ENCODE measurements around the gene C16orf78.
"Not testable (repeated sequence)": the region's sequence is repeated elsewhere in the genome, so short reads cannot be mapped to it uniquely, and the experiment has no call there.

Gene C16orf78

GRCh38 chr16:49354991-49355390 is 18.6 kb upstream of the C16orf78 start:
- Histone ChIP-seq H3K4me1 (no peaks in the 10 kb centered on the region), H3K27me3 (ENCODE audit: low read depth) (peaks cover 5% of the 10 kb centered on the region), H3K4me3 (no peak overlapping the region), H3K9me3 (no peaks in the 10 kb centered on the region), H3K36me3 (replicated peaks) (no peaks in the 10 kb centered on the region)
- no peak for DNase-seq (ENCODE audit: low spot score in 2 of 2)
- in situ Hi-C loops (cut with MboI; ENCODE audit: low sequenced_read_pairs) = no loop called here

- Histone ChIP-seq H3K4me3 (no peak overlapping the region), H3K27me3 (ENCODE audit: low read depth) (peaks cover 5% of the 10 kb centered on the region), H3K36me3 (replicated peaks) (no peaks in the 10 kb centered on the region), H3K4me1 (no peaks in the 10 kb centered on the region), H3K9me3 (no peaks in the 10 kb centered on the region)
- in situ Hi-C loops (cut with MboI; ENCODE audit: low sequenced_read_pairs) = no loop called here
- DNase-seq (ENCODE audit: low spot score in 2 of 2) = no peak
These were observed 17.5 kb upstream of the C16orf78 start for GRCh38 chr16:49355933-49356665.

- H3K27me3 ChIP-seq (ENCODE audit: low read depth) = peaks cover 5% of the 10 kb centered on the region
- no peak overlapping the region for H3K4me3 ChIP-seq
- no peaks in the 10 kb centered on the region for H3K36me3 ChIP-seq (replicated peaks)
- in situ Hi-C loops (cut with MboI; ENCODE audit: low sequenced_read_pairs) = no loop called here
- no peak for DNase-seq (ENCODE audit: low spot score in 2 of 2)
- no peaks in the 10 kb centered on the region for H3K4me1 ChIP-seq
- no peaks in the 10 kb centered on the region for H3K9me3 ChIP-seq
These were observed 16.7 kb upstream of the C16orf78 start for GRCh38 chr16:49356728-49357488.

- H3K9me3 ChIP-seq = no peaks in the 10 kb centered on the region
- no peaks in the 10 kb centered on the region for H3K4me1 ChIP-seq
These were observed 14.0 kb upstream of the C16orf78 start for GRCh38 chr16:49359591-49359990.

GRCh38 chr16:49361731-49362130 is 11.9 kb upstream of the C16orf78 start:
- H3K4me3 ChIP-seq; H3K36me3 ChIP-seq (replicated peaks); H3K27me3 ChIP-seq (ENCODE audit: low read depth); in situ Hi-C loops (cut with MboI; ENCODE audit: low sequenced_read_pairs); H3K9me3 ChIP-seq; DNase-seq (ENCODE audit: low spot score in 2 of 2); H3K4me1 ChIP-seq: not testable (repeated sequence)

More at GRCh38 chr16:49359591-49359990, 14.0 kb upstream of the C16orf78 start:
- DNase-seq (ENCODE audit: low spot score in 2 of 2) = no peak
- Histone ChIP-seq H3K27me3 (ENCODE audit: low read depth) (peaks cover 5% of the 10 kb centered on the region), H3K36me3 (replicated peaks) (no peaks in the 10 kb centered on the region), H3K4me3 (no peak overlapping the region)
- in situ Hi-C loops (cut with MboI; ENCODE audit: low sequenced_read_pairs) = no loop called here

- Histone ChIP-seq H3K9me3 (no peaks in the 10 kb centered on the region), H3K36me3 (replicated peaks) (no peaks in the 10 kb centered on the region), H3K27me3 (ENCODE audit: low read depth) (peaks cover 5% of the 10 kb centered on the region), H3K4me1 (no peaks in the 10 kb centered on the region), H3K4me3 (no peak overlapping the region)
- no peak for DNase-seq (ENCODE audit: low spot score in 2 of 2)
- in situ Hi-C loops (cut with MboI; ENCODE audit: low sequenced_read_pairs) = no loop called here
These were observed 11.4 kb upstream of the C16orf78 start for GRCh38 chr16:49362230-49362629.

- H3K36me3 ChIP-seq (replicated peaks) = no peaks in the 10 kb centered on the region
- H3K27me3 ChIP-seq (ENCODE audit: low read depth) = no peaks in the 10 kb centered on the region
- H3K9me3 ChIP-seq = no peaks in the 10 kb centered on the region
- DNase-seq (ENCODE audit: low spot score in 2 of 2) = no peak
- H3K4me1 ChIP-seq = no peaks in the 10 kb centered on the region
- in situ Hi-C loops (cut with MboI; ENCODE audit: low sequenced_read_pairs) = no loop called here
- no peak overlapping the region for H3K4me3 ChIP-seq
These were observed 7.7 kb upstream of the C16orf78 start for GRCh38 chr16:49365711-49366509.

GRCh38 chr16:49366669-49367068 is 6.9 kb upstream of the C16orf78 start:
- no peaks in the 10 kb centered on the region for H3K9me3 ChIP-seq
- DNase-seq (ENCODE audit: low spot score in 2 of 2) = no peak

GRCh38 chr16:49369651-49370611 is 3.7 kb upstream of the C16orf78 start:
- no peak for DNase-seq (ENCODE audit: low spot score in 2 of 2)
- H3K4me1 ChIP-seq = no peaks in the 10 kb centered on the region
- in situ Hi-C loops (cut with MboI; ENCODE audit: low sequenced_read_pairs) = no loop called here

More at GRCh38 chr16:49366669-49367068, 6.9 kb upstream of the C16orf78 start:
- Histone ChIP-seq H3K4me1 (no peaks in the 10 kb centered on the region), H3K27me3 (ENCODE audit: low read depth) (no peaks in the 10 kb centered on the region), H3K36me3 (replicated peaks) (no peaks in the 10 kb centered on the region), H3K4me3 (no peak overlapping the region)
- in situ Hi-C loops (cut with MboI; ENCODE audit: low sequenced_read_pairs) = no loop called here

GRCh38 chr16:49376206-49376605 is 2.6 kb downstream of the C16orf78 start:
- no peak overlapping the region for H3K4me3 ChIP-seq
- no peaks in the 10 kb centered on the region for H3K9me3 ChIP-seq
- in situ Hi-C loops (cut with MboI; ENCODE audit: low sequenced_read_pairs) = no loop called here
- H3K4me1 ChIP-seq = no peaks in the 10 kb centered on the region
- H3K36me3 ChIP-seq (replicated peaks) = no peaks in the 10 kb centered on the region
- no peak for DNase-seq (ENCODE audit: low spot score in 2 of 2)
- H3K27me3 ChIP-seq (ENCODE audit: low read depth) = peaks cover 13% of the 10 kb centered on the region

More at GRCh38 chr16:49369651-49370611, 3.7 kb upstream of the C16orf78 start:
- Histone ChIP-seq H3K4me3 (no peak overlapping the region), H3K27me3 (ENCODE audit: low read depth) (no peaks in the 10 kb centered on the region), H3K36me3 (replicated peaks) (no peaks in the 10 kb centered on the region), H3K9me3 (no peaks in the 10 kb centered on the region)

- in situ Hi-C loops (cut with MboI; ENCODE audit: low sequenced_read_pairs) = no loop called here
These were observed 3.7 kb downstream of the C16orf78 start for GRCh38 chr16:49377196-49377755.

GRCh38 chr16:49378238-49378637 is 4.6 kb downstream of the C16orf78 start:
- in situ Hi-C loops (cut with MboI; ENCODE audit: low sequenced_read_pairs) = no loop called here
- H3K4me1 ChIP-seq = no peaks in the 10 kb centered on the region

More at GRCh38 chr16:49377196-49377755, 3.7 kb downstream of the C16orf78 start:
- Histone ChIP-seq H3K27me3 (ENCODE audit: low read depth) (peaks cover 13% of the 10 kb centered on the region), H3K36me3 (replicated peaks) (no peaks in the 10 kb centered on the region), H3K9me3 (no peaks in the 10 kb centered on the region), H3K4me3 (no peak overlapping the region), H3K4me1 (no peaks in the 10 kb centered on the region)
- no peak for DNase-seq (ENCODE audit: low spot score in 2 of 2)

More at GRCh38 chr16:49378238-49378637, 4.6 kb downstream of the C16orf78 start:
- Histone ChIP-seq H3K36me3 (replicated peaks) (no peaks in the 10 kb centered on the region), H3K27me3 (ENCODE audit: low read depth) (peaks cover 13% of the 10 kb centered on the region), H3K9me3 (no peaks in the 10 kb centered on the region), H3K4me3 (no peak overlapping the region)
- no peak for DNase-seq (ENCODE audit: low spot score in 2 of 2)

Data from HAP-1 (cell line).